ENCODE measurements around the gene ZNF524.

The ZNF524 gene

DNA sequence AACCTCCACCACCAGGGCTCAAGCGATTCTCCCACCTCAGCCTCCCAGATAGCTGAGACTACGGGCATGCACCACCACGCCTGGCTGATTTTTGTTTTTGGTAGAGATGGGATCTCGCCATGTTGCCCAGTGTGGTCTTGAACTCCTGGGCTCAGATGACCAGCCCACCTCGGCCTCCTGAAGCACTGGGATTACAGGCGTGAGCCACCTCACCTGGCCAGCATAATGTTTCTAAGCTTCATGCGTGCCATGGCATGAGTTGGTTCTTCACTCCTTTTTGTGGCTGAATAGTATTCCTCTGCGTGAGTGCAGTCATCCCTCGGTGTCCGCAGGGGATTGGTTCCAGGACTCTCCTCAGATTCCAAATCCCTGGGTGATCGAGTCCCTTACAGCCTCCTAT, 15.2 kb upstream of the ZNF524 start:
- no peak for FAIRE-seq
- TF ChIP-seq POLR2AphosphoS5 (IDR thresholded peaks at IDR 0.05; ENCODE audit: low read depth, low read length), result no peak
- no peak for TF ChIP-seq TAF1 (IDR thresholded peaks at IDR 0.05; ENCODE audit: borderline replicate concordance, low read depth, low read length)
- TF ChIP-seq POLR2A (IDR thresholded peaks at IDR 0.05; ENCODE audit: low read depth, low read length), result no peak
- no peak for DNase-seq (ENCODE audit: insufficient read length)

DNA sequence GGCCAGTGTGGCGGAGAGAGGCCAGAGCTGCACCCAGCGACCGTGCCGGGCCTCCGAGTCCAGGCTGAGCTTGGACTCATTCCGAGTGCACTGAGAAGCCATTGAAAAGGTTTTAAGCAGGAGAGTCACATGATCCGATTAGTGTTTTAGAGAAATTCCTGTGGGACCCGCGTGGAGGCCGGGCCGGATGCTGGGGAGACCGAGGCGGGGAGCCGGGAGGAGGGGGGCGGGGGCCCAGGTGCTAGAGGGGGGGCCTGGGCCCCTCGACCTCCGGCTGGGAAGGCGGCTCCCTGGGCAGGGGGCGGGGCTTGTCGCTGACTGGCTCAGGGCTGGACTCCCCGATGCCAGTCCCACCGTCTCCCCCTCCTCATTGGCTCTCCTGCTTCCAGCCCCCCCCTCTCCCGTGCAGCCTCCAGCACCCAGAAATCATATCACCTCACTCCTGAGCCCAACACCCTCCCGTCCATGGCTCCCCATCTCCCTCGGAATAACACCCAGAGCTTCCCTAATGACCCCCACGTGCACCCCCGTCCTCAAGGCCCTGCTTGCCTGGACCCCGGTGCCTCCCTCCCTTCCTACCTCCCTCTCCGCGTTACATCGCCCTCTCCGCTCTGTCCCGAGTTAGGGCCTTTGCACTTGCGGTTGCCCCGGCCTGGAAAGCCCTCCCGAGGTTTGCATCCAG, 14.3 kb upstream of the ZNF524 start:
- TF ChIP-seq POLR2A (IDR thresholded peaks at IDR 0.05; ENCODE audit: low read depth, low read length) (no peak), TAF1 (IDR thresholded peaks at IDR 0.05; ENCODE audit: borderline replicate concordance, low read depth, low read length) (no peak), POLR2AphosphoS5 (IDR thresholded peaks at IDR 0.05; ENCODE audit: low read depth, low read length) (no peak)
- FAIRE-seq (no peak), DNase-seq (ENCODE audit: insufficient read length) (no peak)

DNA sequence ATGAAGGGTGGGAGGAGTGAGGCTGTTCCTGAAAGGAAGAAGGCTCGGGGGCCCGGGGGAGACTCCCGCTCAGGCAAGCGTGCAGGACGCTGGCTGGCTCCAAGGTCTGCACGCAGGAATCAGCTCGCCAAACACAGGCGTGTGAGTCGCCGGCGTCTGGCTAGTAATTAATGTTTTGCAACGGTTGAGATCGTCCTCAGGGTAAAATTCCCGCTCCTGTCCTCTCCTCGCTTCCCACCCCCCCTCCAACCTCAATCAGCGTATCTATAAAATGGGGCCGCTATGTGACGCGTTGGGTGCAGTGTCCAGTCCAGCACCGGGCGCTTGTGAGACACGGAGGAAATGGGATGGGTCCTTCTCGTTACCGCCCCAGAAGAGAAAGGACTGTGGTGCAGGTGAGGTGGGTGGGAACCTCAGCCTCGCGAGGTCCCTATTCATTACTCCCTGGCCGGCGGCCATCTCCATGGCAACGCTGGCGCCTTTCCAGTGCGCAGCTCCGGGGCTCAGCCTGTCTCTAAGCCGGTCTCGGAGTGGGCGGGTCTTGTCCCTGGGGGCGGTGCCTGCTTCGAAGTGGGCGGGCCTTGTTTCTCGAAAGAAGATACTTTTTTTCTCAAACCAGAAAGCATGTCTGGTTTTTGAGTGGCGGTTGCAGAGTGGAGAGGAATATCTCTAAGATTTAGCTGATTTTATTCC, 13.0 kb upstream of the ZNF524 start:
- TF ChIP-seq POLR2A (IDR thresholded peaks at IDR 0.05; ENCODE audit: low read depth, low read length) (no peak), TAF1 (IDR thresholded peaks at IDR 0.05; ENCODE audit: borderline replicate concordance, low read depth, low read length) (no peak), POLR2AphosphoS5 (IDR thresholded peaks at IDR 0.05; ENCODE audit: low read depth, low read length) (no peak)
- peak; percentile 81 for FAIRE-seq
- peak; percentile 92 for DNase-seq (ENCODE audit: insufficient read length)

DNA sequence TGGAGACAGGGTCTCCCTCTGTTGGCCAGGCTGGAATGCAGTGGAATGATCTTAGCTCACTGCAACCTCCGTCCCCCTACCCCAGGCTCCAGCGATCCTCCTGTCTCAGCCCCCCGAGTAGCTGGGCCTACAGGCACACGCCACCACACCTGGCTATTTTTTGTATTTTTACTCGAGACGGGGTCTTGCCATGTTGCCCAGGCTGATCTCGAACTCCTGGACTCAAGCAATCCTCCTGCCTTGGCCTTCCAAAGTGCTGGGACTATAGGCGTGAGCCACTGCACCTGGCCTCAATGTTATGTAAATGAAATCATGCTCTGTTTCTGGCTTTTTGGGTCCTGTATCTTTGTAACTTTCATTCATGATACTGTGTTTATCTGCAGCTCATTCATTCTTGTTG, 11.3 kb upstream of the ZNF524 start:
- FAIRE-seq, result no peak
- no peak for TF ChIP-seq POLR2AphosphoS5 (IDR thresholded peaks at IDR 0.05; ENCODE audit: low read depth, low read length)
- TF ChIP-seq TAF1 (IDR thresholded peaks at IDR 0.05; ENCODE audit: borderline replicate concordance, low read depth, low read length), result no peak
- TF ChIP-seq POLR2A (IDR thresholded peaks at IDR 0.05; ENCODE audit: low read depth, low read length), result no peak
- DNase-seq (ENCODE audit: insufficient read length), result no peak

DNA sequence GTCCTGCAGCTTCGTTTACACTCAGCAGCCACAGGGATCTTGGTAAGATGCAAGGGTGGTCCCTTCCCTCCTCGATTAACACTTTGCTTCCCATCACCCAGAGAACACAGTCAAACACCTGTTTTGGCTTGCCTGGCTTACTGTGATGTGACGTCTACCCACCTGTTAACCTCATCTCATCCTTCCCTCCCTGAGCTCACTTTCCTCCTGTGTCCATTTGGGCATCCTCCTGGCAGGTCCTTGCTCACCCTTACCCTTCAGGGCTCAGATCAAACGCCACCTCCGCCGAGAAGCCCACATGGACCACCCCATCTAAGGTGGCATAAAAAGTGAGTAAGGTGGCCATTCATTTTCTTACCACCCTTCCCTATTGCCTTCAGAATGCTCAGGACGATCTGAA, 10.0 kb upstream of the ZNF524 start:
- FAIRE-seq, result no peak
- TF ChIP-seq TAF1 (IDR thresholded peaks at IDR 0.05; ENCODE audit: borderline replicate concordance, low read depth, low read length) (no peak), POLR2AphosphoS5 (IDR thresholded peaks at IDR 0.05; ENCODE audit: low read depth, low read length) (no peak), POLR2A (IDR thresholded peaks at IDR 0.05; ENCODE audit: low read depth, low read length) (no peak)
- no peak for DNase-seq (ENCODE audit: insufficient read length)

DNA sequence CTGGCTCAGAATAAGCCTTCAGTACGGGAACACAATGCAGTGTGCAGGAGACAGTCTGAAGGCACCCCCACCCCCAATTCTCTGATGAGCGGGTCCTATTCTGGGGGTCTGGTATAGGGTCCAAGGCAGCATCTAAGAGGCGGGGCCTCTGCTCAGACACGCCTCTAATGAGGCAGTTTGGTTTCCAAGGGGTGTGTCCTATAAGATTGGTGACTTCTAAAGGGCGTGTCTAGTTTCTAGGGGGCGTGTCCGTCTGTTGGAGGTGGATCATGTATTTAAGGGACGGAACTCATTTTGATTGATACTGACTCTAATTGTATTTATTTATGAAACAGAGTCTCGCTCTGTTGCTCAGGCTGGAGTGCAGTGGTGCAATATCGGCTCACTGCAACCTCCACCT, 9.5 kb upstream of the ZNF524 start:
- TF ChIP-seq TAF1 (IDR thresholded peaks at IDR 0.05; ENCODE audit: borderline replicate concordance, low read depth, low read length) (no peak), POLR2A (IDR thresholded peaks at IDR 0.05; ENCODE audit: low read depth, low read length) (no peak), POLR2AphosphoS5 (IDR thresholded peaks at IDR 0.05; ENCODE audit: low read depth, low read length) (no peak)
- no peak for FAIRE-seq
- no peak for DNase-seq (ENCODE audit: insufficient read length)

DNA sequence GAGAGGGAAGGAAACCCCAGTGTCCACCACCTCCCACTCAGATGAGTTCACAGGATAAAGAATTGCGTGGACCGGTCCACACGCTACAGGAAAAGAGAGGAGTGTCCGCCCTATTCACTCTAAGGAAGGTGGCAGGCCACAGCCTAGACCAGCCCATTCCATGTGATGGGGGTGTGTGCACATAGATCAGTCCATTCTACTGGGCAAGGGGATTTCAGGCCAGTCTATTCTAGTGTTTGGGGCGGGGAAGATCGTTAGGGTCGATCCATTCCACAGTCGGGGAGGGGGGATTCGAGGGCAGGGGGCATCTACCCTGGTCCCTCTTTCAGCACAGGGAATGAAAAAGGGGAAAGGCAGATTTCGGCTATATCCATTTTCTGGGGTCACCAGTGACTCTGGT, 8.5 kb upstream of the ZNF524 start:
- TF ChIP-seq TAF1 (IDR thresholded peaks at IDR 0.05; ENCODE audit: borderline replicate concordance, low read depth, low read length) (no peak), POLR2A (IDR thresholded peaks at IDR 0.05; ENCODE audit: low read depth, low read length) (no peak), POLR2AphosphoS5 (IDR thresholded peaks at IDR 0.05; ENCODE audit: low read depth, low read length) (no peak)
- no peak for FAIRE-seq
- no peak for DNase-seq (ENCODE audit: insufficient read length)

DNA sequence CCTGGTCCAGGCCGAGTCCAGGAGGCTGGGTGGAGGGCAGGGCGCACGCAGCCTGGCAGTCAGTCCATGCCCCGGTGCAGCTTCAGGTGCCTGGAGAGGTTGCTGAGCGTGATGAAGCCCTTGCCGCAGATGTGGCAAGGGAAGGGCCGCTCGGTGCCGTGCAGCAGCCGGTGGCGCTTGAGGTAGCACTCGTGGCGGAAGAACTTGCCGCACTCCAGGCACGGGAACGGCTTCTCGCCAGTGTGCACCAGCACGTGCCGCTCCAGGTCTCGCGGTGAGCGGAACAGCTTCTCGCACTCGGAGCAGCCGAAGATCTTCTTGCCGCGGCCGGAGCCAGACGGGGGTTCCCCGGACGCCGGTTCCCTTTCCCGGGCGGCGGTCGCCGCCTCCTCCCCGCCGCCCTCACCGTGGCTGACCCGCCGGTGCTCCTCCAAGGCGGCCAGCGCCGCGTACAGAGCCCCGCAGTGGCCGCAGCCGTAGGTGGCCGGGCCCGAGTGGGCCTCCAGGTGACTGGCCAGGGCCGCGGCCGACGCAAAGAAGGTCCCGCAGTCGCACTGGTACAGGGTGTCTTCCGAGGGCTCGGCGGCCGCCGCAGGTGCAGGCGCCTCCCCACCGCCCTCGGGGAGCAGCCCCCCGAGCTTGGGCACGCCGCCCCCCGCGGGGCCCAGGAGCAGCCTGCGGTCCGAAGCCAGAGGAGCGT, 7.5 kb upstream of the ZNF524 start:
- TF ChIP-seq TAF1 (IDR thresholded peaks at IDR 0.05; ENCODE audit: borderline replicate concordance, low read depth, low read length), result no peak
- TF ChIP-seq POLR2AphosphoS5 (IDR thresholded peaks at IDR 0.05; ENCODE audit: low read depth, low read length), result no peak
- no peak for TF ChIP-seq POLR2A (IDR thresholded peaks at IDR 0.05; ENCODE audit: low read depth, low read length)
- DNase-seq (ENCODE audit: insufficient read length) (no peak), FAIRE-seq (no peak)

DNA sequence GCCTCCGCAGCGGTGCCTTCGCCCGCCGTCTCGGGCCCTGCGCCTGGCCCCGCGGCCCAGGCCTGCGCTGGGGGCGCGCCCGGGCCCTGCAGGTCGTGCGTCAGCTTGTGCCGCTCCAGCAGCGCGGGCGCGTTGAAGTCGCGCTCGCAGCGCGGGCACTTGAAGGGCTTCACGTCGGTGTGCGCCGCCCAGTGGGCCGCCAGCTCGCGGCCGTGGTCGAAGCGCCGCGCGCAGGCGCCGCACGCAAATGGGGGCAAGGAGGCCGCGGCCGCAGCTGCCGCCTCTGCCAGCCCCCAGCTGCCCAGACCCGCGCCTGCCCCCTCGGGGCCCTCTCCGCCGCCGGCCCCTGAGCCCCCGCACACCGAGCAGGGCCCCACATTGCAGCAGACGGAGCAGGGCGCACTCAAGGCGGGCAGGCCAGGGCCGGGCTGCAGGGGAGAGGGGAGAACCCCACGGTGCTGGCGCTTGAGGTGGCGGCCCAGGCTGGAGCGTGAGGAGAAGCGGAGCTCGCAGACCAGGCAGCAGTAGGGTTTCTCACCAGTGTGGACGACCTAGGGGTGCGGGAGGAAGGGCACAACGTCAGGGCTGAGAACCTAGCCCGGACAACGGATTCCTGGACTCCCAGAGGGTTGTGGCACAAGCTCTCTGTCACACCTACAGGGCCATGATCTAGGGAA, 6.9 kb upstream of the ZNF524 start:
- FAIRE-seq, result no peak

DNA sequence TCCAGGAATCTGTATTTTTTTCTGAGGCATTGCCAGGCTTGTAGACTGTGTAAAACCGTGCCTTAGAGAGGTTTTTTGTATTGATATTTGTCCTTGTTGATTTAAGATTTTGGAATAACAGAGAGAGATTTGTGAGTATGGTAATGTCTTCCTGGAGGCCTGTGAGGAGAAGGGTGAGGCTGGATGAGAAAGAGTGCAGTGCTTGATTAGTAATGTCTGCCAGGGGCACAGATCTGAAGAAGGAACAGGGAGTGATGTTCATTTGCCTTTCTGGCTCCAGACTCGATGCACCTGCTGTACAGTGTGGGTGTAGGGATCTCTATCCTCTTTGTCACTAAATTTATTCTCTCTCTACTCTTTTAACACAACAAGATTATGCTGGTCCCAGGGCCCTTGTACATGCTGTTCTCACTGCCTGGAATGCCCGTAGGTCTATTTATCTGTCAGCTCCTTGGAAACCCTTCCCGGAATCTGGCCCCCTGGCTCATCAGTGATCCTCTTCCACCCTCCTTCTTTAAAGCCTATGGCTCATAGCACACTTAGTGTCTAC, 5.0 kb upstream of the ZNF524 start:
- FAIRE-seq (no peak), DNase-seq (ENCODE audit: insufficient read length) (no peak)
- TF ChIP-seq POLR2AphosphoS5 (IDR thresholded peaks at IDR 0.05; ENCODE audit: low read depth, low read length) (no peak), POLR2A (IDR thresholded peaks at IDR 0.05; ENCODE audit: low read depth, low read length) (no peak), TAF1 (IDR thresholded peaks at IDR 0.05; ENCODE audit: borderline replicate concordance, low read depth, low read length) (no peak)

More for the DNA sequence above, 6.9 kb upstream of the ZNF524 start:
- no peak for TF ChIP-seq POLR2AphosphoS5 (IDR thresholded peaks at IDR 0.05; ENCODE audit: low read depth, low read length)
- TF ChIP-seq POLR2A (IDR thresholded peaks at IDR 0.05; ENCODE audit: low read depth, low read length), result no peak
- TF ChIP-seq TAF1 (IDR thresholded peaks at IDR 0.05; ENCODE audit: borderline replicate concordance, low read depth, low read length), result no peak
- no peak for DNase-seq (ENCODE audit: insufficient read length)

DNA sequence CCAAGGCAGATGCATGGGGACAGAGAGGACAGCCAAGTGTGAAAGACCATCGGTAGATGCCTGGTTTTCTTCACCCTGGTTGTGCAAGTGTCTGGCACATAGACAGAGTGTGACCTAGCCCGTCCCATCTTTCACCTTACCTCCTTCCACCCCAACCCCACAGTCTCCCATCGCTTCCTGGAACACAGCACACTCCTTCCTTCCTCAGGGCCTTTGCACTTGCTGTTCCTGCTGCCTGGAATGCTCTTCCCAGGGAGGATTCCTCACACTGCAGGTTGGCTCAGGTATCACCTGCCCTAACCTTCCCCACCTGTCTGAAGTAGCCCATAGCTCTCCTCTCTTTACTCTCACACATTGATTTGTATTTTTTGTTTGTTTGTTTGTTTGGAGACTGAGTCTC, 3.8 kb upstream of the ZNF524 start:
- DNase-seq (ENCODE audit: insufficient read length) (no peak), FAIRE-seq (no peak)
- no peak for TF ChIP-seq POLR2A (IDR thresholded peaks at IDR 0.05; ENCODE audit: low read depth, low read length)
- no peak for TF ChIP-seq TAF1 (IDR thresholded peaks at IDR 0.05; ENCODE audit: borderline replicate concordance, low read depth, low read length)
- no peak for TF ChIP-seq POLR2AphosphoS5 (IDR thresholded peaks at IDR 0.05; ENCODE audit: low read depth, low read length)

Data from GM12892 (cell line).